Tibial artery (tissue), 4 donors: Measurements from ENCODE around the gene MPDZ.
A peak's percentile ranks its signal among the peaks of the same experiment; 100 is the strongest.

Experiments used
- DNase-seq, 2 donors: peaks; one replicate each; pipeline ENCODE4 v3.0.0-alpha.2; 2019
- H3K27ac ChIP-seq, 2 donors: fragments of 200-600 bp; sonication (generic) in 1 of 2; 1 replicate in 1 of 2; 2 replicates in 1 of 2; pipeline ENCODE4 v1.5.1; 2018 to 2019; ENCODE audit warnings: mild to moderate bottlenecking in 1 of 2
- H3K27me3 ChIP-seq, 2 donors: fragments of 200-600 bp; sonication (generic) in 1 of 2; one replicate each; pipeline versions ENCODE4 v1.5.1 to v1.6.0; 2016 to 2019
- H3K36me3 ChIP-seq, 3 donors: fragments of 200-600 bp; sonication (generic) in 2 of 3; one replicate each; pipeline ENCODE4 v1.5.1; 2016 to 2019; ENCODE audit warnings: mild to moderate bottlenecking in 2 of 3
- H3K4me1 ChIP-seq, 4 donors: fragments of 200-600 bp; sonication (generic) in 2 of 4; 1 replicate in 3 of 4; 2 replicates in 1 of 4; pipeline ENCODE4 v1.5.1; 2016 to 2019
- H3K4me3 ChIP-seq, 2 donors: fragments of 200-600 bp; sonication (generic) in 1 of 2; 1 replicate in 1 of 2; 2 replicates in 1 of 2; pipeline ENCODE4 v1.5.1; 2018 to 2019; ENCODE audit warnings: mild to moderate bottlenecking in 2 of 2
- H3K9me3 ChIP-seq, 3 donors: fragments of 200-600 bp; sonication (generic) in 1 of 3; one replicate each; pipeline ENCODE4 v1.5.1; 2016 to 2019
- intact Hi-C: fragments of 100-400 bp; cut with DNase I; formaldehyde crosslinking; loops from one replicate; pipeline ENCODE4 v1.15.0; 2023; ENCODE audit warnings: low total_unique reads
- TF ChIP-seq, protein P1 (sequence below), 2 experiments: fragments of 200-600 bp in 1 of 2; fragments of 450-650 bp in 1 of 2; IDR thresholded peaks; one replicate each; pipeline ENCODE4 v1.5.1; 2017 to 2019; ENCODE audit warnings: antibody characterized with exemption in 2 of 2, mild to moderate bottlenecking in 1 of 2, moderate library complexity in 1 of 2

Gene MPDZ

DNA sequence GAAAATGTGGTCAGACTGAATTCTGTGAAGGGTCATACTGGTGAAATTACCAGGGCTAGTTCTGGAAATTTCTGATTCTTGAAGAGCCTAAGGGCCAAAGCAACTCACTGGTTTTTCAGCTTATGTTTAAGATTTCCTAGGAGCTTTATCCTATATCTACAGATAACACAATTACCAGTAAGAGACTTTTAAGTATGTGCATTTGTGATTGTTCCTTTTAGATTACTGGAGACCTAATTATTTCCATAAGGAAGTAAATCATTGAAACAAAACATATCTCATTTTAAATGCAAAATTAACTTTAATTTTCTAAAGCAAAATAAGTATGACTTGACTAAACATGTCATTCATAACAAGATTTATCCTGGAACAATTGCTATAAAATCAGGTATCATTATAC lies 134.2 kb downstream of the MPDZ start:
- no peak for DNase-seq
- H3K9me3 ChIP-seq, result no peaks in the 10 kb centered on the region
- H3K4me1 ChIP-seq, result peaks cover 0 to 43% (median 13%) of the 10 kb centered on the region in 4 donors
- no peaks in the 10 kb centered on the region for H3K27me3 ChIP-seq
- TF ChIP-seq, protein P1, sequence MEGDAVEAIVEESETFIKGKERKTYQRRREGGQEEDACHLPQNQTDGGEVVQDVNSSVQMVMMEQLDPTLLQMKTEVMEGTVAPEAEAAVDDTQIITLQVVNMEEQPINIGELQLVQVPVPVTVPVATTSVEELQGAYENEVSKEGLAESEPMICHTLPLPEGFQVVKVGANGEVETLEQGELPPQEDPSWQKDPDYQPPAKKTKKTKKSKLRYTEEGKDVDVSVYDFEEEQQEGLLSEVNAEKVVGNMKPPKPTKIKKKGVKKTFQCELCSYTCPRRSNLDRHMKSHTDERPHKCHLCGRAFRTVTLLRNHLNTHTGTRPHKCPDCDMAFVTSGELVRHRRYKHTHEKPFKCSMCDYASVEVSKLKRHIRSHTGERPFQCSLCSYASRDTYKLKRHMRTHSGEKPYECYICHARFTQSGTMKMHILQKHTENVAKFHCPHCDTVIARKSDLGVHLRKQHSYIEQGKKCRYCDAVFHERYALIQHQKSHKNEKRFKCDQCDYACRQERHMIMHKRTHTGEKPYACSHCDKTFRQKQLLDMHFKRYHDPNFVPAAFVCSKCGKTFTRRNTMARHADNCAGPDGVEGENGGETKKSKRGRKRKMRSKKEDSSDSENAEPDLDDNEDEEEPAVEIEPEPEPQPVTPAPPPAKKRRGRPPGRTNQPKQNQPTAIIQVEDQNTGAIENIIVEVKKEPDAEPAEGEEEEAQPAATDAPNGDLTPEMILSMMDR (IDR thresholded peaks at IDR 0.05), result no peak
- H3K27ac ChIP-seq, result peak overlapping the region; percentile 47 to 55
- intact Hi-C loops, result no loop called here
- H3K36me3 ChIP-seq, result peaks cover 12 to 28% (median 20%) of the 10 kb centered on the region in 3 donors
- no peak overlapping the region for H3K4me3 ChIP-seq

DNA sequence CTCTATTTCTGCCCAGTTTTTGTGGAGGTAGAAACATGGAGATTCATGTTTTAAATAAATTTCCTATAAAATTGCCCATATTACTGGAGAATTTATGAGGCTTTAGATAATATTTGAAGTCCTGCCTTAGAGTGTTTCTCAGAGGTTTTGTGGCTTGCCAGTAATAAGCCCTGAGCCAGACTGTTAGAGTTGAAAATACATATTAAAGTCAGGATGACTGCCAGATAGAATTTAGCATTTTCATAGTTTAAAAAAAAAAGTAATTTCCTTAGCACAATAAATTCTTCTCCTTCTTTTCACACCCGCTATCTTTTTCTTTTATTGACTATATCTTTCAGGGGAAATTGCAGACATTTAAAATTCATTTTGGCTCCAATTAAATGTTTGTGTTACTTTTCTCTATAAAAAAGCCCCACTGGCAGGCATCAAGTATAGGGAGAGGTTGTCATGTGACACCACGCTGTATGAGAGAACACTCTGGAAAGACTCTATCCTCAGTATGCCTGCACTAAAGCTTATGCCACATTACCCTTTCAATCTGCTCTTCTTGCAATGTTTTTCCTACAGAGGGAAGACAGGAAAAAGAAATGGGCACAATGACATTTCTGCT lies 135.2 kb downstream of the MPDZ start:
- H3K4me1 ChIP-seq, result peaks cover 0 to 51% (median 18%) of the 10 kb centered on the region in 4 donors
- H3K27me3 ChIP-seq, result no peaks in the 10 kb centered on the region
- intact Hi-C loops, result no loop called here
- no peak overlapping the region for H3K4me3 ChIP-seq
- H3K27ac ChIP-seq, result peak overlapping the region; percentile 47 to 55
- DNase-seq, result no peak
- H3K36me3 ChIP-seq, result peaks cover 12 to 19% (median 17%) of the 10 kb centered on the region in 3 donors
- TF ChIP-seq, protein P1 (IDR thresholded peaks at IDR 0.05), result no peak
- H3K9me3 ChIP-seq, result no peaks in the 10 kb centered on the region

DNA sequence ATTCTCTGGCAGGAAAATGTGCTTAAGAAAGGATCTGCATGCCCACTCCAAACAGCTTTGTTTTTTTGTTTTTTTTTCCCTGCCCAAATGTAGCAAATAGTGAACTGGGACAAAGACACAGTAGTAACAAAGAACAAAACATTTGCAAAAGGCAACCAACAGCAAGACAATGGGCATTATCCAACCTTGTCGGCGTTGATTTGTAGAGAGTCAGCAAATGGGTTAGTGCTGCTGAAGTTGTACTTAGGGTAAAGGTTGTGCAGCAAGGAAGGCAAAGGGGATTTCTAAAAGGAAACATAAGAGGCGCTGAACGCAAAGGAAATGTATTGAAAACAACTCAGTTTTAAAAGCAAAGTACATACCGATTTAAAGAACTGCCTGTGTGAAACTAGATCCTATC lies 136.2 kb downstream of the MPDZ start:
- intact Hi-C loops, result no loop called here
- Histone ChIP-seq H3K9me3 (no peaks in the 10 kb centered on the region), H3K36me3 (peaks cover 18 to 23% (median 21%) of the 10 kb centered on the region in 3 donors), H3K27me3 (no peaks in the 10 kb centered on the region), H3K27ac (peak overlapping the region in 1 of 2 donors; percentile 55), H3K4me1 (peaks cover 0 to 60% (median 18%) of the 10 kb centered on the region in 4 donors), H3K4me3 (no peak overlapping the region)
- DNase-seq, result no peak
- TF ChIP-seq, protein P1 (IDR thresholded peaks at IDR 0.05), result no peak

DNA sequence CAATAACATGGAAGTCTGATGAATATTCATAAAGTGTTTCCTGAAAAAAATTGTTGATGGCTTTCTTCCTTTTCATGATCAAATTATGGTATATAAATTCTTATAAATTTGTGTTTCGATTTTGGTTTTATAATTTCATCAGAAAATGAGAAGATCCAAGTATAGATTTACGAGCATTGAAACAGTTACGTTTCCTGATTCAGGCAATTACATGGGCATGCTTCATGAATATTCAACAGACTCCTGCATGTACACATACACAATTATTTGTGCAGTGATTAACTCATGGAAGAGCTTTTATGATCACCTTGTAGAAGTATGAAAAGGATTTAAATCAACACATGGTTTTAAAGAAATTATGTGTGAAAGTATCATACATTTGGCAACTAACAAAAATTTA lies 136.7 kb downstream of the MPDZ start:
- H3K36me3 ChIP-seq, result peaks cover 20 to 25% (median 23%) of the 10 kb centered on the region in 3 donors
- no peak overlapping the region for H3K27ac ChIP-seq
- DNase-seq, result no peak
- no peaks in the 10 kb centered on the region for H3K27me3 ChIP-seq
- intact Hi-C loops, result no loop called here
- H3K4me1 ChIP-seq, result peaks cover 0 to 65% (median 18%) of the 10 kb centered on the region in 4 donors
- no peak overlapping the region for H3K4me3 ChIP-seq
- TF ChIP-seq, protein P1 (IDR thresholded peaks at IDR 0.05), result no peak
- H3K9me3 ChIP-seq, result no peaks in the 10 kb centered on the region

DNA sequence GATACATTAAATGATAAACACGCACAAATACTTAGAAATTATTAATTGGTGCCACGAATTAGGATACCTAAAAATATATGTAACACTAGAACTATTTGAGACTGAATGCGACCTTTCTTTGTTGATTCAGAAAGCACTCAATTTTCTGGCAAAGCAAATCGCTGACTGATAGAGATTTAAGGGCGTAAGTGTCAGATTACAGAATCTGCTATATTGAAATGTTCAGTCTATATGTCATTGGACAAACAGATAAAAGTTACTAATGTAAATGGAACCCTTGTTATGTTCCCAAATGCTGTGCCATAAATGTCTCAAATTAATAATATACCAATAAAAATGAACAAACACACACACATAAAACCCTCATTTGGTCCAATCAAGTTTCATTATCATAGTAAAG lies 137.9 kb downstream of the MPDZ start:
- H3K27me3 ChIP-seq, result no peaks in the 10 kb centered on the region
- H3K4me1 ChIP-seq, result peaks cover 0 to 76% (median 18%) of the 10 kb centered on the region in 4 donors
- intact Hi-C loops, result no loop called here

More for the DNA sequence above, 137.9 kb downstream of the MPDZ start:
- Histone ChIP-seq H3K9me3 (no peaks in the 10 kb centered on the region), H3K4me3 (no peak overlapping the region), H3K27ac (no peak overlapping the region), H3K36me3 (peaks cover 17 to 25% (median 22%) of the 10 kb centered on the region in 3 donors)
- TF ChIP-seq, protein P1 (IDR thresholded peaks at IDR 0.05), result no peak
- no peak for DNase-seq
